GM12892 (cell line): Measurements from ENCODE around the gene LAMC2.
"Not testable (repeated sequence)": the region's sequence is repeated elsewhere in the genome, so short reads cannot be mapped to it uniquely, and the experiment has no call there.

ENCODE experiments used
- DNase-seq: peaks from one replicate; pipeline ENCODE4 v3.0.0; 2011; ENCODE audit not compliant: insufficient read length
- FAIRE-seq: peaks from 2 replicates; lab custom pipeline; 2011; peaks lifted over from hg19 to GRCh38; lab: Jason Lieb, UNC
- POLR2A ChIP-seq: IDR thresholded peaks from 2 replicates; pipeline ENCODE4 v1.6.1; 2011; ENCODE audit warnings: low read depth, low read length, control low read depth
- POLR2AphosphoS5 ChIP-seq: IDR thresholded peaks from 2 replicates; pipeline ENCODE4 v1.6.1; 2011; ENCODE audit warnings: low read depth, low read length, control low read depth
- TAF1 ChIP-seq: IDR thresholded peaks from 2 replicates; pipeline ENCODE4 v1.6.1; 2011; ENCODE audit warnings: low read depth, mild to moderate bottlenecking, control low read depth, low read length, borderline replicate concordance

Gene LAMC2

GRCh38 chr1:183234660-183235476 is 48.8 kb downstream of the LAMC2 start:
- DNase-seq (no peak), FAIRE-seq (no peak)
- no peak for TF ChIP-seq POLR2A
- TF ChIP-seq POLR2AphosphoS5 = no peak
- no peak for TF ChIP-seq TAF1

GRCh38 chr1:183235503-183235902 is 49.4 kb downstream of the LAMC2 start:
- no peak for FAIRE-seq
- TF ChIP-seq POLR2A = no peak
- TF ChIP-seq TAF1 = no peak
- no peak for TF ChIP-seq POLR2AphosphoS5

GRCh38 chr1:183236158-183236725 is 50.2 kb downstream of the LAMC2 start:
- TF ChIP-seq POLR2AphosphoS5 (no peak), TAF1 (no peak), POLR2A (no peak)
- DNase-seq = no peak
- no peak for FAIRE-seq

More at GRCh38 chr1:183235503-183235902, 49.4 kb downstream of the LAMC2 start:
- DNase-seq = no peak

GRCh38 chr1:183237046-183237445 is 51.0 kb downstream of the LAMC2 start:
- no peak for DNase-seq
- no peak for TF ChIP-seq TAF1
- TF ChIP-seq POLR2A = no peak
- no peak for TF ChIP-seq POLR2AphosphoS5
- no peak for FAIRE-seq

- DNase-seq (no peak), FAIRE-seq (no peak)
- TF ChIP-seq POLR2AphosphoS5 (no peak), POLR2A (no peak), TAF1 (no peak)
These were observed 52.0 kb downstream of the LAMC2 start for GRCh38 chr1:183238071-183238470.

- FAIRE-seq (no peak), DNase-seq (no peak)
- TF ChIP-seq TAF1 (no peak), POLR2AphosphoS5 (no peak), POLR2A (no peak)
These were observed 53.2 kb downstream of the LAMC2 start for GRCh38 chr1:183239220-183239742.

DNA sequence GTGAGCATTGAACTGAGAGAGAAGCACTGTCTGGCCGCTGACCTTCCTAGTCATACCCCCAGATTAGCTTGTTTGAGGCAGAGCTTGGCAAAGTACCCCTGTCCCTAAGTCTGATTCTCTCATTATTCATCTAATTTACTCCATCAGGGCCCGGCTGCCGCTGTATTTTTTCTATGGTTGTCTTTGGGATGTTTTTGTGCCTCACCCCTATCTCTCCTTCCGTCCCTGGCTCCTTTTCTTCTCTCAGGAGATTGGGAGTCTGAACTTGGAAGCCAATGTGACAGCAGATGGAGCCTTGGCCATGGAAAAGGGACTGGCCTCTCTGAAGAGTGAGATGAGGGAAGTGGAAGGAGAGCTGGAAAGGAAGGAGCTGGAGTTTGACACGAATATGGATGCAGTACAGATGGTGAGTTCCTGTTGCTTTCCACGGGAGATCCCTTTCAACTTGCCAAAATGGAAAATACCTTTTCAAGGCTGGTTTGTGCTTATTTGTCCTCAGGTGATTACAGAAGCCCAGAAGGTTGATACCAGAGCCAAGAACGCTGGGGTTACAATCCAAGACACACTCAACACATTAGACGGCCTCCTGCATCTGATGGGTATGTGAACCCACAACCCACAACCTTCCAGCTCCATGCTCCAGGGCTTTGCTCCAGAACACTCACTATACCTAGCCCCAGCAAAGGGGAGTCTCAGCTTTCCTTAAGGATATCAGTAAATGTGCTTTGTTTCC is 53.9 kb downstream of the LAMC2 start:
- DNase-seq (no peak), FAIRE-seq (no peak)
- TF ChIP-seq POLR2A (no peak), TAF1 (no peak), POLR2AphosphoS5 (no peak)

GRCh38 chr1:183240526-183240825 is 54.4 kb downstream of the LAMC2 start:
- TF ChIP-seq POLR2AphosphoS5 = no peak
- TF ChIP-seq POLR2A = no peak
- no peak for TF ChIP-seq TAF1
- no peak for FAIRE-seq
- DNase-seq = no peak

DNA sequence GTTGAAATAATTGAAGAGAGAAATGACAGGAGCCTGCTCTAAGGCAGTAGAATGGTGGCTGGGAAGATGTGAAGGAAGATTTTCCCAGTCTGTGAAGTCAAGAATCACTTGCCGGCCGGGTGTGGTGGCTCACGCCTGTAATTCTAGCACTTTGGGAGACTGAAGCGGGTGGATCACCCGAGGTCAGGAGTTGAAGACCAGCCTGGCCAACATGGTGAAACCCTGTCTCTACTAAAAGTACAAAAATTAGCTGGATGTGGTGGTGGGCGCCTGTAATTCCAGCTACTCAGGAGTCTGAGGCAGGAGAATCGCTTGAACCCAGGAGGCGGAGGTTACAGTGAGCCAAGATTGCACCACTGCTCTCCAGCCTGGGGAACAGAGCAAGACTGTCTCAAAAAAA is 54.8 kb downstream of the LAMC2 start:
- not testable (repeated sequence) for DNase-seq, FAIRE-seq

DNA sequence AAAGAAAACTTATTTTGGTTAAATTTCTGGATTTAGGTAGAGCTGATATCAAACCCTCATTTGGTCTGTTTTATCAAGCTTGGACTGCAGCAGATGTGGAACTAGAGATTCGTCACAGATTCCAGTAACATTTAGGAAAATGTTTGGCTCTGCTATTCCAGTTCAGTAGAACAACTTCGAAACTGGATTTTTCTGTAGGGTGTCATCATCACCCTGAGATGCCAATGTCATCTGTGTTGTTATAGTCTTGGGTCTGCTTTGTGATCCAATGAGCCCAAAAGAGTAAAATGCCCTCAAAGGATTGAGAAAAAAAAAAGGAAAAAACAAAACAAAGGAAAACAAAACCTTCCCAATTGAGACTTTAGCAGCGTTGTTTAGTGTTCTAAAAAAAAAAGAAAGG is 55.4 kb downstream of the LAMC2 start:
- FAIRE-seq = no peak
- TF ChIP-seq POLR2AphosphoS5 (no peak), TAF1 (no peak), POLR2A (no peak)
- no peak for DNase-seq

- FAIRE-seq (no peak), DNase-seq (no peak)
- TF ChIP-seq POLR2A = no peak
- no peak for TF ChIP-seq TAF1
- no peak for TF ChIP-seq POLR2AphosphoS5
These were observed 56.5 kb downstream of the LAMC2 start for GRCh38 chr1:183242556-183242955.
